ENCODE results near the gene FOXP3.

Gene FOXP3

DNA sequence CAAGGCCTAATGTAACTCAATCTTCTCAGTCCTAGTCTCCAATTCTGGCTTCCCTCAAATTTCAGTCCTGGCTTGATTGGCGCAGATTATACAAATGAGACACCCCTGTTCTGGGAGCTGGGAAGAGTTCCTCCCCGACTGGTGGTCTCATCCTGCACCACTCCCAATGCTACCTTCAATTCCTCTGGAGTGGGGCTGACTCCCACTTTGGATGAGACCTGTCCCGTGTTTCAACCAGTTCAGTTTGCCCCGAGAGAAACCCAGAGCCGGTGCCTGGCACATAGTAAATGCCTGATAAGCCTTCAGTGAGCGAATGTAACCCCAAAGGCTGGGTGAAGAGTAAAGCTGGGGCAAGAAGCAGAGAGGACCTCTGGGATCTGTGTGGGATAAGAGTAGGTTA lies 60.5 kb downstream of the FOXP3 start:
- H3K27me3 ChIP-seq (ENCODE audit: control insufficient read depth in 1 of 2, insufficient read depth in 2 of 2, low read length in 2 of 2), result peaks cover 0 to 8% of the 10 kb centered on the region in 2 donors
- no peak overlapping the region for H3K4me3 ChIP-seq (ENCODE audit: low read length in 2 of 2)
- H3K9ac ChIP-seq (ENCODE audit: low read length in 2 of 2), result no peak overlapping the region
- H3K27ac ChIP-seq (ENCODE audit: low read length), result no peak overlapping the region
- no peaks in the 10 kb centered on the region for H3K36me3 ChIP-seq (ENCODE audit: control insufficient read depth in 2 of 2, insufficient read depth in 2 of 2, low read length in 2 of 2)
- H3K9me3 ChIP-seq (ENCODE audit: control insufficient read depth in 2 of 2, low read length in 2 of 2), result no peaks in the 10 kb centered on the region
- H3K4me1 ChIP-seq (ENCODE audit: control insufficient read depth, insufficient read depth, low read length), result peaks cover 4% of the 10 kb centered on the region

DNA sequence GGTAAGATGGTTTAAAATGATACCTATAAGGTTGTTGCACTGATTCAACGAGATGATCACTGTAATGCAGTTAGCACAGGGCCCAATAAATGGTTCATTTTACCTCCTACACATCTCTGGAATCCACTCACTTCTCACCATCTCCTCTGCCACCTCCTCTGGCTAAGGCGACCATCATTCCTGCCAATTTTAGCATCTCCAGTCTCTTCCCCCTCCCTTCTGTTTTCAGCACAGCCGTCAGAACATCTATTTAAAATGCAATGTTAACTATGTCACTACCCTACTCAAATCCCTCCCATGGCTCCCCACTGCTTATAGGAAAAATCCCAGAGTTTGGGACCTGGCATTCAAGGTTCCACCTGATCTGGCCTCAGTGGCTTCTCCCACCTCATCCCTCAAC lies 61.0 kb downstream of the FOXP3 start:
- H3K4me3 ChIP-seq (ENCODE audit: low read length in 2 of 2), result no peak overlapping the region
- H3K4me1 ChIP-seq (ENCODE audit: control insufficient read depth, insufficient read depth, low read length), result peaks cover 4% of the 10 kb centered on the region
- H3K9ac ChIP-seq (ENCODE audit: low read length in 2 of 2), result no peak overlapping the region
- H3K27me3 ChIP-seq (ENCODE audit: control insufficient read depth in 1 of 2, insufficient read depth in 2 of 2, low read length in 2 of 2), result peaks cover 0 to 8% of the 10 kb centered on the region in 2 donors
- no peaks in the 10 kb centered on the region for H3K36me3 ChIP-seq (ENCODE audit: control insufficient read depth in 2 of 2, insufficient read depth in 2 of 2, low read length in 2 of 2)
- H3K9me3 ChIP-seq (ENCODE audit: control insufficient read depth in 2 of 2, low read length in 2 of 2), result no peaks in the 10 kb centered on the region
- no peak overlapping the region for H3K27ac ChIP-seq (ENCODE audit: low read length)

DNA sequence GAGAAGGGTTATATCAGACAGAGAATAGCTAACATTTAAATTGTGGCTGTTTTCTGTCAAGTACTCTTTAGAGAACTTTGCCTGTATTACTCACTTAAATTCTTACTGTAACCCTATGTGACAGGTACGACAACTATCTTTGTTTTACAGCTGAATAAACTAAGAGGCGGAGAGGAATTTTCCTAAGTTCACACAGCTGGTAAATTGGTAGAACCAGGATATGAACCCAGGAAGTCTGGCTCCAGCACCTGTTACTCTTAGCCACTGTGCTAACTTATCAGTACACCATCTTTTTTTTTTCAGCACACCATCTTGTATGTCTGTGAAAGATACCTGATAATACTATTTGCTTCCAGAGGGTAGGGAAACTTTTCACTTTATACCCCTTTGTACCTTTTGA lies 62.5 kb downstream of the FOXP3 start:
- no peak overlapping the region for H3K27ac ChIP-seq (ENCODE audit: low read length)

More for the DNA sequence above, 62.5 kb downstream of the FOXP3 start:
- no peak overlapping the region for H3K4me3 ChIP-seq (ENCODE audit: low read length in 2 of 2)
- peaks cover 4% of the 10 kb centered on the region for H3K4me1 ChIP-seq (ENCODE audit: control insufficient read depth, insufficient read depth, low read length)
- H3K36me3 ChIP-seq (ENCODE audit: control insufficient read depth in 2 of 2, insufficient read depth in 2 of 2, low read length in 2 of 2), result no peaks in the 10 kb centered on the region
- no peaks in the 10 kb centered on the region for H3K9me3 ChIP-seq (ENCODE audit: control insufficient read depth in 2 of 2, low read length in 2 of 2)
- H3K9ac ChIP-seq (ENCODE audit: low read length in 2 of 2), result no peak overlapping the region
- H3K27me3 ChIP-seq (ENCODE audit: control insufficient read depth in 1 of 2, insufficient read depth in 2 of 2, low read length in 2 of 2), result peaks cover 0 to 10% of the 10 kb centered on the region in 2 donors

All from stomach smooth muscle (tissue), 2 donors.